GM19193 (cell line): ENCODE results near the gene SLC4A3.

Source experiments
- POLR2A ChIP-seq: IDR thresholded peaks from 4 replicates; pipeline ENCODE4 v1.6.1; 2011; ENCODE audit not compliant: insufficient read depth, insufficient read length; ENCODE audit errors: extremely low read depth

Gene SLC4A3

DNA sequence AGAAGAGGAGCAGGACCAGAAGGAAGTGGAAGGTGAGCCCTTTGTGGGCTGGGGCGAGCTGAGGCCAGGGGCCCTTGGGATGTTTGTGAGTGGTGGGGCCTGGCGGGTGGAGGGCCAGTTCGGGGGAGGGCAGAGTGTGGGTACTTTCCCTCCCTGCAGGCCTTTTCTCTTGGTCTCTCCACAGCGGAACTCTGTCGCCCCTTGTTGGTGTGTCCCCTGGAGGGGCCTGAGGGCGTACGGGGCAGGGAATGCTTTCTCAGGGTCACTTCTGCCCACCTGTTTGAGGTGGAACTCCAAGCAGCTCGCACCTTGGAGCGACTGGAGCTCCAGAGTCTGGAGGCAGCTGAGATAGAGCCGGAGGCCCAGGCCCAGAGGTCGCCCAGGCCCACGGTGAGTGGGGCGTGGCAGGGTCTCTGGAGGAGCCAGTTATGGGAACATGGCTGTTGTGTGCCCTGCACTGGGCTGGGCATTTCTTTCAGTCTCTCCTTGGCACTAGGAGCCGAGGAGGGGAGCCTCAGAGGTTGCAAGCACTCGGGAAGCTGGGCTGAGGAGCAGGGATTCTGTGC, 18.9 kb upstream of the SLC4A3 start:
- no peak for TF ChIP-seq POLR2A

DNA sequence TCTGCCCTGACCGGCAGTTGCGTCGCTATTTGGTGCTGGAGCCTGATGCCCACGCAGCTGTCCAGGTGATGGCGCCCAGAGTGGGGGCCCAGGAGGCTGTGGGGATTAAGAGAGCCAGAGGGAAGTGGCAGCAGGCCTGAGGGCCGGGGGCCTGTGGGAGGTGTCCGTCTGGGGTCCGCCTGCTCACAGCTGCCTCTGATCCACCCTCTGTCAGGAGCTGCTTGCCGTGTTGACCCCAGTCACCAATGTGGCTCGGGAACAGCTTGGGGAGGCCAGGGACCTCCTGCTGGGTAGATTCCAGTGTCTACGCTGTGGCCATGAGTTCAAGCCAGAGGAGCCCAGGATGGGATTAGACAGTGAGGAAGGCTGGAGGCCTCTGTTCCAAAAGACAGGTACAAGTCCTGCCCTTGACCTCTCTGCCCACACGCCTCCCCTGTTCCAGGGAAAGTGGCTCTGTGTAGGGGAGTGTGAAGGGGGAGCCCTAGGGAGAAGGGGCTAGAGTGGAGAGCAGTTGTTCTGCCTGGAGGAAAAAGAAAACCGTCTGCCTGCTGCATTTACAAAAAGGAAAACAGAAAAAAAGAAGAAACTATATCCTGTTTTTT, 18.2 kb upstream of the SLC4A3 start:
- no peak for TF ChIP-seq POLR2A

DNA sequence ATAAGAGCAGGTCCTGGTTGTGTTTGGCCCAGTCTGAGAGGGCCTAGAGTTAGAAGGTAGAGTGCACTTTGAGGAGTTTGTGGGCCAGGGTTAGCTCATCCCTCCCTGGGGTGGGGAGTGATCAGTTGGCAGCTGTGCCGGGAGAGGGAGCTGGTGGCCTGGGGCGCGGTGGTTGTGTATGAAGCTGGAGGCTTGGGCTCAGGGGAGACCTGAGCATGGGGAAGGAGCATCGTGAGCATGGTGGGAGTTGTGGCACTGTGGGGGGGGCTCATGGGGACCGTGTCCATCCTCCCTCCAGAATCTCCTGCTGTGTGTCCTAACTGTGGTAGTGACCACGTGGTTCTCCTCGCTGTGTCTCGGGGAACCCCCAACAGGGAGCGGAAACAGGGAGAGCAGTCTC, 16.1 kb upstream of the SLC4A3 start:
- TF ChIP-seq POLR2A = no peak

DNA sequence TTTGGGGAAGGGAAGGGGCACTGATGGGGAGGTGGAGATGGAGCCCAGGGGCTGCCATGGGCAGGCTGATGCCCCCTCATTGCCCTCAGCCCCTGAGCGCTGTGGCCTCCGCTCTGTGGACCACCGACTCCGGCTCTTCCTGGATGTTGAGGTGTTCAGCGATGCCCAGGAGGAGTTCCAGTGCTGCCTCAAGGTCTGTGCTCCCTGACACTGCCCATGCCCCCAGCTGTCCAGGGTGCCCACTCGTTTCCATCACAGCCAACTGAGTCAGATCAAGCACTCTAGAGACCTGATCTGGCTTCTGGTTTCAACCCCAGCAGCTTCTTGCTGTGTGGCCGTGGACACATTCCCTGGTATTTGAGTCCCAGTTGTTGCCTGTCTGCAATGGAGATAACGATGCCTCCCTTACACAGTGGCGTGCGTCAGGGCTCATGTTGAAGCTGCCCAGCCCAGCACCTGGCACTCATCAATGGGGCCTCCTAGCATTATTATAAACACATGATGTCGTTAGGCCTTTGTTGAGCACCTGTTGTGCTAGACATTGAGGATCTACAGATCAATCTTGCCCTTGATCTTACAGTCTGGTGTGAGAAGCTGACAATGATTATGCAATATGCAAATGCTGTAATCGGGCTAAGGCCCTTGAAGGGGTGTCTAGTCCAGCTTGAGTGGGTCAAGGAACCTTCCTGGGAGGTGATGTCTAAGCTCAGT, 15.4 kb upstream of the SLC4A3 start:
- TF ChIP-seq POLR2A = no peak

DNA sequence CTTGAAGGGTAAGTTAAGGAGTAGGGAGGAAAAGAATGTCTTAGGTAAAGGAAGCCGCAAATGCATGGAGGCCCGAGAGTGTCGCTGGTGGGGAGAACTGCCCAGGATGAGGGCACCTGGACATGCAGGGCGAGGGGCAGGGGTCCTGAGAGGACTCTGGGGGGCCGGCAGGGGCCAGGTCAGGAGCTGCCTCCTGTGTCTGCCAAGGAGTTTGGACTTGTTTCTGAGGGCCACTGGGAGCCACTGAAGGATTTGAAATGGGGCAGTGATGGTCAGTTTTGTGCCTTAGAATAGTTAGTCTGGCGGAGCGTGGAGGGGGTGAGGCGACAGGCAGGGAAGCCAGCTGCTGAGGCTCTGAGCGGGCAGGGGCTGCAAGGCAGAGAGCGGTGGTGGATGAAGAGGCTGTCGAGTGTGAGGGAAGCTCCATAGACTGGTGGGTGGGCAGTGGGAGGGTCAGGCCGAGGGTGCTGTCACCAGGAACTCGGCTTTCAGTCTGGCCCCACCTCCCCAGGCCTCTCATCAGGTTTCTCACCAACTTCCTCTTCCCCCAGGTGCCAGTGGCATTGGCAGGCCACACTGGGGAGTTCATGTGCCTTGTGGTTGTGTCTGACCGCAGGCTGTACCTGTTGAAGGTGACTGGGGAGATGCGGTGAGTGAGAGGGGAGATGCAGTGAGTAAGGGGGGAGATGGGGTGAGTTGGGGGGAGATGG, 14.7 kb upstream of the SLC4A3 start:
- no peak for TF ChIP-seq POLR2A

DNA sequence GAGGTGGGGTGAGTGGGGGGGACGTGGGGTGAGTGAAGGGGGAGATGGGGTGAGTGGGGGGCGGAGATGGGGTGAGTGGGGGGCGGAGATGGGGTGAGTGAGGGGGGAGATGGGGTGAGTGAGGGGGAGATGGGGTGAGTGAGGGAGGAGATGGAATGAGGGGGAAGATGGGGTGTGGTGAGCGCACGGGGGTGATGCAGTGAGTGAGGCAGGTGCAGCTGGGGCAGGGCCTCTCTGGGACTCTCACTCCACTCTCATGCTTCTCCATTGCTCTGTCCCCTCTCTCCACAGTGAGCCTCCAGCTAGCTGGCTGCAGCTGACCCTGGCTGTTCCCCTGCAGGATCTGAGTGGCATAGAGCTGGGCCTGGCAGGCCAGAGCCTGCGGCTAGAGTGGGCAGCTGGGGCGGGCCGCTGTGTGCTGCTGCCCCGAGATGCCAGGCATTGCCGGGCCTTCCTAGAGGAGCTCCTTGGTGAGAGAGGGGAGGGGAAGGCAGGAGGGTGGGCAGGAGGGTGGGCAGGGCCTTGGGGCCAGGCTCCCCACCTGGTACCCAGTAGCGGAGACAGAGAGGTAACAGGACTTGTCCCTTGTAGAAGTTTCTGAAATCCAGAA, 13.9 kb upstream of the SLC4A3 start:
- no peak for TF ChIP-seq POLR2A

DNA sequence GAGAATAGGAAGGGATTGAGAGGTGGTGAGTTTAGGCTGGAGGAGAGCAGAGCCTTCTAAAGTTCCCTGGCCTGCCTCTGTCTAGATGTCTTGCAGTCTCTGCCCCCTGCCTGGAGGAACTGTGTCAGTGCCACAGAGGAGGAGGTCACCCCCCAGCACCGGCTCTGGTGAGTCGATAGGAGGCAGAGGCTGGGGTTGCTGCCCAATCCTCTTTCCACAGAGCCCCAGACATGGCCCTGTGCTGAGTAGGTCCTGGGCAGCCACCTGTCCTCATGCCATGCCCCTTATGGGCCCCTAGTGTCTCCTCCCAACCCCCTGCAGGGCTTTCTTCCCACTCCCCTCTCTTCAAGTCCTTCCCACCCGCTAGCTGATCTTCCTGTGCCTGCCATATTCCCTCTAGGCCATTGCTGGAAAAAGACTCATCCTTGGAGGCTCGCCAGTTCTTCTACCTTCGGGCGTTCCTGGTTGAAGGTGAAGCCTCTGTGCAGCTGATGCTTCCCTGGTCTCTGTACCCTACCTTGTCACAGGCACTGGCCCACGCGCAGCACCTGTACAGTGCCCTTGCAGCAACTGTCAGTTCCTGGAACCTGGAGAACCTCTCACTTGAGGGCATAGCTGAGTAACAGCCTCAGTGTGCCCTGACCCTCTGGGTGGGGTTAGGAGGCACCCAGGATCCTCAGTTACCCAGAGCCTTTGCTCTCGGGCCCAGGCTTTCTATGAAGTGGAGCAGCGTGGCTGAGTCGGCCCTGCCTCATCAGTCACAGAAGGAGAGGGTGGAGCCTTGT, 13.2 kb upstream of the SLC4A3 start:
- no peak for TF ChIP-seq POLR2A

DNA sequence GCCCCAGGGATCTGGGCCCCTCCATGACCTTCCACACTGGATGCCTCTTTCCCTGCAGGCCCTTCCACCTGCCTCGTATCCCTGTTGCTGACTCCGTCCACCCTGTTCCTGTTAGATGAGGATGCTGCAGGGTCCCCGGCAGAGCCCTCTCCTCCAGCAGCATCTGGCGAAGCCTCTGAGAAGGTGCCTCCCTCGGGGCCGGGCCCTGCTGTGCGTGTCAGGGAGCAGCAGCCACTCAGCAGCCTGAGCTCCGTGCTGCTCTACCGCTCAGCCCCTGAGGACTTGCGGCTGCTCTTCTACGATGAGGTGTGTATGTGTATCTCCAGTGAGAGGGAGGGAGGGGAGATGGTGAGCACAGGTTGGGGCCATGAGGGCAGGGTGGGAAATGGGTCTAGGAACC, 12.4 kb upstream of the SLC4A3 start:
- no peak for TF ChIP-seq POLR2A

DNA sequence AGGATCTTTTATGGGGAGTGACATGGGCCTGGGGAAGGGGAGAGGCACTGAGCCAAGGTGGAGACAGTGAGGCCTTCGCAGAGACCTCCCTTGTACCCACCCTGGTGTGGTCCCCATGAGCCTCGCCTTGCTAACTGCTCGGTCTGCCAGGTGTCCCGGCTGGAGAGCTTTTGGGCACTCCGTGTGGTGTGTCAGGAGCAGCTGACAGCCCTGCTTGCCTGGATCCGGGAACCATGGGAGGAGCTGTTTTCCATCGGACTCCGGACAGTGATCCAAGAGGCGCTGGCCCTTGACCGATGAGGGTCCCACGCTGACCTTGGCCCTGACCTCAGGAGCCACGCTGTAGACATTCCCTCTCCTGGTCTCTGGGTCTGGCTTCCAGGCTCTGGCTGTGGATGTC, 11.5 kb upstream of the SLC4A3 start:
- TF ChIP-seq POLR2A = no peak

DNA sequence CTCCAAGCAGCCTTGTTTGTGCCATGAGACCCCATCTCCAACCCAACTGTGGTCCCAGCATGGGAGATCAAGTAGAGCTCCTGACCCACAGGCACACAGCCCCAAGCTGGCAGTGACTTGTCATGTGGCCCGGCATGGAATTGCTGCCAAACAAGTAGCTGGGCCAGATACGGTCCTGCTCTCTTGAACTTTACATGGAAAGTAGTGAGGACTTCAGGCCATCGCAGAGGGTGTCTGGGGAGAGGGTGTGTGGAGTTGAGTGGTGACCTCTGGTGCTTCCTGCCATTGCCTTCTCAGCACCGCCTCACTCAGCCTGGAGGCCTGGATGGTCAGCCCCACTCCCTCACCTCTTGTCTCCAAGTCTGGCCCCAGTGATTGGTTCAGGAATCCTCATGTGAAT, 10.9 kb upstream of the SLC4A3 start:
- TF ChIP-seq POLR2A = no peak

DNA sequence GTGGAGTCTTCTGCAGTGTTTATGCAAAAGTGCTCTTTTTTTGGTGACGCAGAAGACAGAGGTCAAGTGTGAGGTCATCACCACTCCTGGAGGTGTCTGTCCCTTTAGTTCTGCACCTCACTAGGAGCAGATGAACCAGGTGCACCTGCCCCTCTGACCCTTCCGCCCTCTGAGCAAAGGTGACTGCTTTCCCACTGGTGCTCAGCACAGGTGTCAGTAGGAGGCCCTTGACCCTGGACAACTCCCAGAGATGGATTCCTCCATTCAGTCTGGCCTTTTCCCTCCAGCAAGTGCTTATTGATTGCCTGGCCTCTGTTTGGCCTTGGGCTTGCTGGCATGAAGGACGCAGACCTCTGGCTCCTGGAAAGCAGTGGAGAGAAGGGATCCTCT, 8.7 kb upstream of the SLC4A3 start:
- TF ChIP-seq POLR2A = no peak

DNA sequence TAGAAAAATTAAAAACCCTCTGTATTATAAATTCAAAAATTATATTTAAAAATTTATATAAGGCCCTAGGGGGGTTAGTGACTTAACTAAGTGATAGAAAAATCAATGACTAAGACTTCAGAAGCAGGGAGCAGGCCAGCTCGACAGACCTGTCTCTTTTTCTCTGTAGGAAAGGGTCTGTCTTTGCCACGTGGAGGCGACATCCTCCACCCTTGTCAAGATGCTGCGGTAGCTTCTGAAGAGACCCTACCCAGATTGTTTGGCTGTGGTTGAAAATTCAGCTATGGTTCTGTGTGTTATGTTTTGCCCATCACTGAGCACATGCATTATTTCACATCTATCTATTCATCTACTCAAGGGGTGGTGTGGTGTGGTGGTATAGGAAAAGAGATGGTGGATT, 8.2 kb upstream of the SLC4A3 start:
- TF ChIP-seq POLR2A = no peak

DNA sequence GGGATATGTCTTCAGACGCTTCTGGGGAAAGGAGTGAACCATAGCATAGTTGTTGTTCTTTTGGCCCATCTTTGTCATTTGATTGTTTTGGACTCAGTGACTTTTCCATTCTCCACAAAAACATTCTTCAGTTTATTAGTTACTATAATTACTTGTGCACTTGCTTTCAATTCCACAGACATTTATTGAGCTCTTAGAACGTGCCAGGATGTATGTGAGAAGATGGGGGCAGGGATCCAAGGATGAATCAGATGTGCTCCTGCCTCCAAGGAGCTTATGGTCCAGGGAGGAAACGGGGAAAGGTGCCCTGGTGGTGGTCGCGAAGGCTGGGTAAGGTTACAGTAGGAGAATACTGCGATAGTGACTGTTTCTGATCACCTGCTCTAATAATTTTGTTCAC, 6.9 kb upstream of the SLC4A3 start:
- no peak for TF ChIP-seq POLR2A

DNA sequence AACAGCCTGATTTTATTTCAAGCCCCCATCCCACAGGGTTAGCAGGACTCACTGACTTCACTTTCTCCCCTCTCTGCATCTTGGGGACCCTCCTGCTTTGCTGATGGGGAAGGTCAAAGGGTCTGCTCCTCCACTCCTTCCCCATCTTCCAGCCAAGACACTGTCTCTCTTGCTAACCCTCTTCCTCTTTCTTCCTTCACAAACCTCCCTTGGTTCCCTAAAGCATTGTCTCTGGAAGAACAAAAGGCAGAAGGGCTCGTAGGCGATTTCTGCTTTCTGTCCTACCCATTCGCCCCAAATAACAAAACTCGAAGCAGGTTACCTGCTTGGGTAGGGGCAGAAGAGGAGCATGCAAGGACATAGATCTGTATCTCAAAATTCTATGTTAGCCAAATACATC, 5.5 kb upstream of the SLC4A3 start:
- TF ChIP-seq POLR2A = no peak

DNA sequence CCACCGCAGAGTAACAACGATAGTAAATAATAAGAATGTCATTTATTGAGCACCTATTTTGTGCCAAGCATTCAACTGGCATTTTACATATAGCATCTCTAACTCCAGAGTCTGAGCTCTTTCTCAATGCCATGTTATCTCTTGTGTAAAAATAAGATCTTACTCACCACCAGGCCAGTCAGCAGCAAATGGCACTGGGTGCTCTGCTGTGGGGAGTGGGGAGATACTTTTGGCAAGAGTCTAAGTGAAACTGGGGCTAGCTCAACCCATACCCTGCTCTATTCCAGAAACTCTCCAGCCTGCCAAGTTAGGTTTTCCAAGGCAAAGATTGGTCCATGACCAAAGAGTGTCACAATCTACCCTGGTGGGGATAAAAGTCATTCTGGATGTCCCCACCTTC, 5.0 kb upstream of the SLC4A3 start:
- TF ChIP-seq POLR2A = no peak
